Upper lobe of left lung (tissue), 4 donors: ENCODE measurements around the gene DCAF10.

Source experiments
- POLR2A ChIP-seq, 4 donors: fragments of 450-650 bp; IDR thresholded peaks; one replicate each; pipeline ENCODE4 v1.5.1; 2016 to 2017; ENCODE audit warnings: antibody characterized with exemption in 4 of 4, mild to moderate bottlenecking in 2 of 4
- TF ChIP-seq, protein P1 (sequence below), 6 experiments: fragments of 450-650 bp in 4 of 6; fragments of 200-600 bp in 2 of 6; sonication (generic) in 2 of 6; IDR thresholded peaks; one replicate each; pipeline ENCODE4 v1.5.1; 2016 to 2019; ENCODE audit warnings: antibody characterized with exemption in 6 of 6

DNA sequence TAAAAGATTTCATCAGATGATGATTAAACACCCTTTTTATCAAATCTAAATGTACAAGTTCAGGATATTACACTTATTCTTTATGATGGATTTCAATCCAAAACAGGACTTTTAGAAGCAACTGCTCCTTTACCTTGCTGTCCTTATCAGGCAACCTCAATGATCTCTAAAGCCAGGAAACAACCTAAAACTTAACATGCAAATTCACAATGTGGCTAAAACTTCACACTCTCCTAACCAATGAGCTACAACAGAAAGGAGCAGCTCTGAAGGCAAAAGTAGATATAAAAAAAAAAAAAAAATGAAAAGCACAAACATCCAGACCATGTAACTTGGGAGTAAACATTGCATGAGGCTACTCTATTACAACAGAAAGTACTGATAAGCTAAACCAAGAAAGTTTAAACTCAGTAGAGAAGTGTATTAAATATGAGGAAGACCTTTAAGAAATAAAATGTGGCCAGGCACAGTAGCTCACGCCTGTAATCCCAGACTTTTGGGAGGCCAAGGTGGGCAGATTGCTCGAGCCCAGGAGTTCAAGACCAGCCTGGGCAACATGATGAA, 80.4 kb downstream of the DCAF10 start:
- TF ChIP-seq, protein P1, sequence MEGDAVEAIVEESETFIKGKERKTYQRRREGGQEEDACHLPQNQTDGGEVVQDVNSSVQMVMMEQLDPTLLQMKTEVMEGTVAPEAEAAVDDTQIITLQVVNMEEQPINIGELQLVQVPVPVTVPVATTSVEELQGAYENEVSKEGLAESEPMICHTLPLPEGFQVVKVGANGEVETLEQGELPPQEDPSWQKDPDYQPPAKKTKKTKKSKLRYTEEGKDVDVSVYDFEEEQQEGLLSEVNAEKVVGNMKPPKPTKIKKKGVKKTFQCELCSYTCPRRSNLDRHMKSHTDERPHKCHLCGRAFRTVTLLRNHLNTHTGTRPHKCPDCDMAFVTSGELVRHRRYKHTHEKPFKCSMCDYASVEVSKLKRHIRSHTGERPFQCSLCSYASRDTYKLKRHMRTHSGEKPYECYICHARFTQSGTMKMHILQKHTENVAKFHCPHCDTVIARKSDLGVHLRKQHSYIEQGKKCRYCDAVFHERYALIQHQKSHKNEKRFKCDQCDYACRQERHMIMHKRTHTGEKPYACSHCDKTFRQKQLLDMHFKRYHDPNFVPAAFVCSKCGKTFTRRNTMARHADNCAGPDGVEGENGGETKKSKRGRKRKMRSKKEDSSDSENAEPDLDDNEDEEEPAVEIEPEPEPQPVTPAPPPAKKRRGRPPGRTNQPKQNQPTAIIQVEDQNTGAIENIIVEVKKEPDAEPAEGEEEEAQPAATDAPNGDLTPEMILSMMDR (IDR thresholded peaks at IDR 0.05) = no peak
- no peak for TF ChIP-seq POLR2A (IDR thresholded peaks at IDR 0.05)
